GM21515 (cell line): ENCODE data around the gene SLTM.
"Not testable (repeated sequence)": the region's sequence is repeated elsewhere in the genome, so short reads cannot be mapped to it uniquely, and the experiment has no call there.

Source experiments
- ATAC-seq: cut with Tn5 transposase; IDR thresholded peaks from one replicate; pipeline ENCODE4 v1.9.1; 2021; ENCODE audit not compliant: unreplicated experiment

The SLTM gene

GRCh38 chr15:58933281-58934113, at the start of gene SLTM:
TSS of gene SLTM (minus strand) at chr15:58933679. CDS start at chr15:58933565, 114 bp downstream.
- ATAC-seq, result peak; percentile 90

GRCh38 chr15:58983261-58983660, 49.8 kb upstream of the SLTM start:
- ATAC-seq, result no peak

GRCh38 chr15:58981808-58982475, 48.5 kb upstream of the SLTM start:
- ATAC-seq, result no peak

GRCh38 chr15:58980351-58980939, 47.0 kb upstream of the SLTM start:
- ATAC-seq, result no peak

- no peak for ATAC-seq
These were observed 44.4 kb upstream of the SLTM start for GRCh38 chr15:58977887-58978286.

GRCh38 chr15:58967479-58967878, 34.0 kb upstream of the SLTM start:
- ATAC-seq, result no peak

GRCh38 chr15:58966698-58967097, 33.2 kb upstream of the SLTM start:
- no peak for ATAC-seq

- ATAC-seq, result no peak
These were observed 29.4 kb upstream of the SLTM start for GRCh38 chr15:58962662-58963565.

- ATAC-seq, result no peak
These were observed 28.7 kb upstream of the SLTM start for GRCh38 chr15:58962136-58962535.

GRCh38 chr15:58958811-58959210, 25.3 kb upstream of the SLTM start:
- no peak for ATAC-seq

GRCh38 chr15:58957101-58957973, 23.9 kb upstream of the SLTM start:
- peak; percentile 62 for ATAC-seq

- no peak for ATAC-seq
These were observed 19.3 kb upstream of the SLTM start for GRCh38 chr15:58952751-58953150.

- no peak for ATAC-seq
These were observed 18.0 kb upstream of the SLTM start for GRCh38 chr15:58951388-58952007.

GRCh38 chr15:58947179-58947578, 13.7 kb upstream of the SLTM start:
- no peak for ATAC-seq

- ATAC-seq, result not testable (repeated sequence)
These were observed 1.5 kb upstream of the SLTM start for GRCh38 chr15:58934974-58935373.

GRCh38 chr15:58934521-58934920, 1.0 kb upstream of the SLTM start:
- no peak for ATAC-seq

- no peak for ATAC-seq
These were observed 602 bp upstream of the SLTM start for GRCh38 chr15:58934114-58934447.

GRCh38 chr15:58932710-58933280, 684 bp downstream of the SLTM start:
- ATAC-seq, result peak; percentile 44

GRCh38 chr15:58931987-58932588, 1.4 kb downstream of the SLTM start:
- no peak for ATAC-seq
